ENCODE results near the gene EDA.

The EDA gene

GRCh38 chrX:69615779-69616456 lies at the start of gene EDA:
TSS of gene EDA (plus strand) at chrX:69616113.
- DNase-seq (ENCODE audit: low spot score), result peak; percentile 55

GRCh38 chrX:69568828-69569227 lies 47.1 kb upstream of the EDA start:
- no peak for DNase-seq (ENCODE audit: low spot score)

GRCh38 chrX:69597399-69597798 lies 18.5 kb upstream of the EDA start:
- no peak for DNase-seq (ENCODE audit: low spot score)

- DNase-seq (ENCODE audit: low spot score), result no peak
Observed at GRCh38 chrX:69600182-69600581, 15.7 kb upstream of the EDA start.

- no peak for DNase-seq (ENCODE audit: low spot score)
Observed at GRCh38 chrX:69603566-69604194, 12.2 kb upstream of the EDA start.

GRCh38 chrX:69605521-69605920 lies 10.4 kb upstream of the EDA start:
- no peak for DNase-seq (ENCODE audit: low spot score)

- DNase-seq (ENCODE audit: low spot score), result no peak
Observed at GRCh38 chrX:69607616-69608015, 8.3 kb upstream of the EDA start.

GRCh38 chrX:69613946-69614345 lies 2.0 kb upstream of the EDA start:
- no peak for DNase-seq (ENCODE audit: low spot score)

GRCh38 chrX:69614886-69615285 lies 1.0 kb upstream of the EDA start:
- DNase-seq (ENCODE audit: low spot score), result no peak

- no peak for DNase-seq (ENCODE audit: low spot score)
Observed at GRCh38 chrX:69615342-69615741, 571 bp upstream of the EDA start.

- no peak for DNase-seq (ENCODE audit: low spot score)
Observed at GRCh38 chrX:69616457-69617203, 717 bp downstream of the EDA start.

GRCh38 chrX:69618803-69619202 lies 2.9 kb downstream of the EDA start:
- peak; percentile 2 for DNase-seq (ENCODE audit: low spot score)

GRCh38 chrX:69626129-69626528 lies 10.2 kb downstream of the EDA start:
- no peak for DNase-seq (ENCODE audit: low spot score)

GRCh38 chrX:69627744-69628143 lies 11.8 kb downstream of the EDA start:
- DNase-seq (ENCODE audit: low spot score), result no peak

- DNase-seq (ENCODE audit: low spot score), result no peak
Observed at GRCh38 chrX:69630147-69630546, 14.2 kb downstream of the EDA start.

GRCh38 chrX:69664693-69665092 lies 48.8 kb downstream of the EDA start:
- DNase-seq (ENCODE audit: low spot score), result no peak

GRCh38 chrX:69670001-69670555 lies 54.2 kb downstream of the EDA start:
- no peak for DNase-seq (ENCODE audit: low spot score)

- DNase-seq (ENCODE audit: low spot score), result no peak
Observed at GRCh38 chrX:69674891-69675290, 59.0 kb downstream of the EDA start.

- no peak for DNase-seq (ENCODE audit: low spot score)
Observed at GRCh38 chrX:69705818-69706217, 89.9 kb downstream of the EDA start.

GRCh38 chrX:69718102-69718501 lies 102.2 kb downstream of the EDA start:
- DNase-seq (ENCODE audit: low spot score), result no peak

- DNase-seq (ENCODE audit: low spot score), result no peak
Observed at GRCh38 chrX:69724307-69724706, 108.4 kb downstream of the EDA start.

GRCh38 chrX:69740317-69740716 lies 124.4 kb downstream of the EDA start:
- DNase-seq (ENCODE audit: low spot score), result no peak

GRCh38 chrX:69741721-69742120 lies 125.8 kb downstream of the EDA start:
- no peak for DNase-seq (ENCODE audit: low spot score)

Measured in COLO829 (cell line).